Loucy (cell line): ENCODE measurements around the gene SETBP1.

Experiments used
- H2AFZ ChIP-seq: fragments of 200-600 bp; sonication (generic); 2 replicates; pipeline ENCODE4 v1.6.0; 2016; ENCODE audit warnings: antibody characterized with exemption, mild to moderate bottlenecking, low read length, moderate library complexity
- H3F3A ChIP-seq: fragments of 200-600 bp; 2 replicates; pipeline ENCODE4 v1.6.0; 2016; ENCODE audit warnings: antibody characterized with exemption, low read depth, mild to moderate bottlenecking
- H3K27me3 ChIP-seq: fragments of 200-600 bp; sonication (generic); 2 replicates; pipeline ENCODE4 v1.6.1; 2014; ENCODE audit warnings: low read length, mild to moderate bottlenecking; ENCODE audit not compliant: insufficient read depth, poor library complexity, severe bottlenecking
- H3K36me3 ChIP-seq: fragments of 200-600 bp; sonication (generic); 2 replicates; pipeline ENCODE4 v1.6.1; 2016; ENCODE audit warnings: low read length; ENCODE audit not compliant: insufficient read depth
- H3K4me1 ChIP-seq: fragments of 200-600 bp; sonication (generic); 2 replicates; pipeline ENCODE4 v1.5.1; 2014; ENCODE audit warnings: low read length, mild to moderate bottlenecking; ENCODE audit not compliant: insufficient read depth, poor library complexity, severe bottlenecking
- H3K4me2 ChIP-seq: fragments of 200-600 bp; sonication (generic); 2 replicates; pipeline ENCODE4 v1.6.0; 2014; ENCODE audit warnings: antibody characterized with exemption, low read length, low read depth, mild to moderate bottlenecking; ENCODE audit not compliant: poor library complexity, severe bottlenecking
- H3K4me3 ChIP-seq: fragments of 200-600 bp; sonication (generic); 2 replicates; pipeline ENCODE4 v1.5.1; 2014; ENCODE audit warnings: low read length, mild to moderate bottlenecking, mixed read lengths; ENCODE audit not compliant: poor library complexity, severe bottlenecking
- H3K79me2 ChIP-seq: fragments of 200-600 bp; sonication (generic); 2 replicates; pipeline ENCODE4 v1.6.1; 2014; ENCODE audit warnings: low read length; ENCODE audit not compliant: insufficient read depth
- H3K9ac ChIP-seq: fragments of 200-600 bp; sonication (generic); 2 replicates; pipeline ENCODE4 v1.6.0; 2014; ENCODE audit warnings: mild to moderate bottlenecking, low read depth, low read length, moderate library complexity; ENCODE audit not compliant: poor library complexity, severe bottlenecking
- H3K9me2 ChIP-seq: fragments of 200-600 bp; sonication (generic); replicated peaks from 2 replicates; pipeline ENCODE4 v1.6.1; 2016; ENCODE audit warnings: low read depth, low read length, mixed read lengths
- H3K9me3 ChIP-seq: fragments of 200-600 bp; sonication (generic); 2 replicates; pipeline ENCODE4 v1.6.1; 2014; ENCODE audit warnings: mild to moderate bottlenecking, antibody characterized with exemption, low read length, low read depth; ENCODE audit not compliant: insufficient read depth
- H4K20me1 ChIP-seq: fragments of 200-600 bp; sonication (generic); 2 replicates; pipeline ENCODE4 v1.6.0; 2014; ENCODE audit warnings: antibody characterized with exemption, low read length, mild to moderate bottlenecking; ENCODE audit not compliant: insufficient read depth, poor library complexity, severe bottlenecking
- CTCF ChIP-seq: fragments of 200-600 bp; sonication (generic); conservative IDR thresholded peaks from 2 replicates; pipeline ENCODE4 v1.5.1; 2014; ENCODE audit warnings: mild to moderate bottlenecking, antibody characterized with exemption, low read length
- EZH2phosphoT487 ChIP-seq: fragments of 200-600 bp; IDR thresholded peaks from 2 replicates; pipeline ENCODE4 v1.6.1; 2018; ENCODE audit warnings: antibody characterized with exemption, mild to moderate bottlenecking, moderate library complexity, borderline replicate concordance

SETBP1 gene

DNA sequence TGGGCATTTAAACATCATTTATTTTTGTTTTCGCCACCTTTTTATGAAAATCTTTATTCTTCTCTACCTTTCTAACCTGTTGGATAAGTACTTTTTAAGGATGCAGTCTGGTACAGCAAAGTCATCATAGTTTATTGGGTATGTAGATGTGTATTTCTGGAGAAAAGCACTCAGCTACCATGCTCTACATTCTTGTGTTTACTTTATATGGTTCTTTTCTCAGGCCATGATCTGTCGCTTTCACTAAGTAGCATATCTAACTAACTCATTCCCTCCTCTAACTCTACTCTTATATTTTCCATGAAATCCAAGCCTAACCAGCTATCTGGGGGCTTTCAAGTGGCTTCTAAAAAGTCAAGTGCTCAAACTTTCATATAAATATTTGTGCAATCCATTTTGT, 25.3 kb upstream of the SETBP1 start:
- Histone ChIP-seq H3K9me3 (no peaks in the 10 kb centered on the region), H3K27me3 (no peaks in the 10 kb centered on the region)
- TF ChIP-seq CTCF (no peak), EZH2phosphoT487 (no peak)

GRCh38 chr18:44659771-44660170, 20.9 kb upstream of the SETBP1 start:
- Histone ChIP-seq H4K20me1 (no peaks in the 10 kb centered on the region), H3K4me1 (no peaks in the 10 kb centered on the region), H2AFZ (no peak overlapping the region), H3K9me3 (no peaks in the 10 kb centered on the region), H3K9me2 (0 out of 2 replicates have a peak, but pooled peaks cover 4% of the 10 kb centered on the region), H3K79me2 (no peaks in the 10 kb centered on the region), H3K36me3 (no peaks in the 10 kb centered on the region), H3K4me2 (no peak overlapping the region), H3K9ac (no peak overlapping the region), H3K4me3 (no peak overlapping the region), H3K27me3 (no peaks in the 10 kb centered on the region), H3F3A (no peaks in the 10 kb centered on the region)
- TF ChIP-seq CTCF (no peak), EZH2phosphoT487 (no peak)

More for the DNA sequence above, 25.3 kb upstream of the SETBP1 start:
- Histone ChIP-seq H3K36me3 (no peaks in the 10 kb centered on the region), H3K4me3 (no peak overlapping the region), H3K4me1 (no peaks in the 10 kb centered on the region), H3K79me2 (no peaks in the 10 kb centered on the region), H3K9ac (no peak overlapping the region), H4K20me1 (no peaks in the 10 kb centered on the region), H3K4me2 (no peak overlapping the region), H3F3A (no peaks in the 10 kb centered on the region), H3K9me2 (0 out of 2 replicates have a peak, but pooled peaks cover 2% of the 10 kb centered on the region), H2AFZ (no peak overlapping the region)

GRCh38 chr18:44668270-44668975, 12.3 kb upstream of the SETBP1 start:
- H3K9ac ChIP-seq, result no peak overlapping the region
- no peaks in the 10 kb centered on the region for H3F3A ChIP-seq
- no peaks in the 10 kb centered on the region for H3K79me2 ChIP-seq
- no peaks in the 10 kb centered on the region for H3K27me3 ChIP-seq
- no peaks in the 10 kb centered on the region for H3K9me2 ChIP-seq
- H4K20me1 ChIP-seq, result no peaks in the 10 kb centered on the region
- no peaks in the 10 kb centered on the region for H3K4me1 ChIP-seq
- TF ChIP-seq CTCF, result no peak
- TF ChIP-seq EZH2phosphoT487, result no peak
- H3K36me3 ChIP-seq, result no peaks in the 10 kb centered on the region
- H3K4me2 ChIP-seq, result no peak overlapping the region
- no peaks in the 10 kb centered on the region for H3K9me3 ChIP-seq
- no peak overlapping the region for H3K4me3 ChIP-seq
- no peak overlapping the region for H2AFZ ChIP-seq
